ENCODE data around the gene UBLCP1.
A peak's percentile ranks its signal among the peaks of the same experiment; 100 is the strongest.
"Not testable (repeated sequence)": the region's sequence is repeated elsewhere in the genome, so short reads cannot be mapped to it uniquely, and the experiment has no call there.

UBLCP1 gene

DNA sequence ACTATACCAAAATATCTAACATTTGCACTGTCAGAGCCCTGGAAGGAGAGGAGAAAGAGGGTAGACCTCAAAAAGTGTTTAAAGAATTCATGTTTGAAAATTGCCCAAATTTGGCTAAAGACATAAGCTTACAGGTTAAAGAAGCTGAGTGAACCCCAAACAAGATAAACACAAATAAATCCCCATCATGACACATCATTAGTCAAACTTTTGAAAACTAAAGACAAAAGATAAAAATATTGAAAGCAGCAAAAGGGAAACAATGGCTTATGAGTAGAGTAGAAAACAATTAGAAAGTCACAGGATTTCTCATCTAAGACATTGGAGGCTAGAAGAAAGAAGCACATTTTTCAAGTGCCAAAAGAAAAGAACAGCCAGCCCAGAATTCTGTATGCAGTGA lies 6.1 kb upstream of the UBLCP1 start:
- DNase-seq = no peak

DNA sequence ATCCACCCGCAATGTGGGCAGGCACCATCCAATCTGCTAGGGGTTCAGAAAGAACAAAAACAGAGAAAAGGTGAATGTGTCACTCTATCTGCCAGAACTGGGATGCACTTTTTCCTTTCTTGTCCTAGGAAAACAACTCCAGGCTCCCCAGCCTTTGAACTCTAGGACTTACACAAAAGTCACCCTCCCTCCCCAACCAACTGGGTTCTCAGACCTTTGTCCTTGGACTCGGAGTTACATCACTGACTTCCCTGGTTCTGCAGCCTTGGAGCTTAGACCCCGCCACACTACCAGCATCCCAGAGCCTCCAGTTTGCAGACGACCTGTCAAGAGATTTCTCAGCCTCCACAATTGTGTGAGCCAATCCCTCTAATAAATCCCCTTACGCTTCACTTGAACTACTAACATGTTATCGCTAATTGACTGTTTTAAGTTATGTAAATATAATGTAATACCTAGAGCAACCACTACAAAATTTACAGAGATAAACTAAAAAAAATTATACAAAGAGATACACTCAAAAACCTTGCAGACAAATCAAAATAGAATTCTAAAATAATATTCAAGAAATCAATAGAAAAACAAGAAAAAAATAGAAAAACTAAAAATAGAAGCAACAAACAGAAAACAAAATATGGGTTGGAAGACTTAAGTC lies 5.3 kb upstream of the UBLCP1 start:
- no peak for DNase-seq

DNA sequence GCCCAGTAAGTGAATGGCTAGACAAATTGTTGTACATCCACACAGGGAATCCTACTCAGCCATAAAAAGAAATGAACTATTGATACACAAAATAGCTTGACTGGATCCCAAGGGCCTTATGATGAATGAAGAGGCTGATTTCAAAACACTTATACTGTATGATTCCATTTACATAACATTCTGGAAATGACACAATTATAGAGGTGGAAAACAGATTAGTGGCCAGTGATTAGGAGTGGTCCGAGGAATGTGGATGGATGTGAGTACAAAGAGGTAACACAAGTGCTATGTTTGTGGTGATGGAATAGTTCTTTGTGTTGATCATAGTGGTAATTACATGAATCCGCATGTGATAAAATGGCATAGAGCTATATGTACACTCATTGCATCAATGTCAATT lies 4.7 kb upstream of the UBLCP1 start:
- DNase-seq = no peak

- DNase-seq = not testable (repeated sequence)
Observed at GRCh38 chr5:159260212-159260611, 2.9 kb upstream of the UBLCP1 start.

- no peak for DNase-seq
Observed at GRCh38 chr5:159262472-159262858, 625 bp upstream of the UBLCP1 start.

DNA sequence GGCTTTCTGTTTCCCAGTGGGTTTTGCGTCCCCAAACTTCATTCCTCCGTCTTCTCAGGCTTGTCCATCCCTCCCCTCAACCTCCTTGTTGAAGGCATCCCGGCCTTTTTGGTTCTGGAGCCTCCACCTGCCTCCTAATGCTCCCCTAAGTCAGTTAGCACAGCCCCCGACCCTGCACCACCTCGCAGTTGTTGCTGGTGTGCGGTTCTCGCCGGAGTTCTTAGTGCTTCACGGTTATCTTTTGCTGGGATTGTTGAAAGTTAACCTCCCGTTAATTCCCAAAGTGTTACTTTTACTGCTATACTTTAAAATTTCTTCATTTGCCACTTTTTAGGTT lies 447 bp downstream of the UBLCP1 start:
- no peak for DNase-seq

DNA sequence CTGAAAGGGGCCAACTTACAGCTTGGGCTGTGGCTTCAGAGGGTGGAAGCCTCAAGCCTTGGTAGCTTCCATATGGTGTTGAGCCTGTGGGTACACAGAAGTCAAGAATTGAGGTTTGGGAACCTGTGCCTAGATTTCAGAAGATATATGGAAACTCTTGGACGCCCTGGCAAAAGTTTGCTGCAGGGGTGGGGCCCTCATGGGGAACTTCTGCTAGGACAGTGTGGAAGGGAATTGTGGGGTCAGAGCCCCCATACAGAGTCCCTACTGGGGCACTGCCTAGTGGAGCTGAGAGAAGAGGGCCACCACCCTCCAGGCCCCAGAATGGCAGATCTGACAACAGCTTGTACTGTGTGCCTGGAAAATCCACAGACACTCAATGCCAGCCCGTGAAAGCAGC lies 3.7 kb downstream of the UBLCP1 start:
- not testable (repeated sequence) for DNase-seq

GRCh38 chr5:159269723-159270122 lies 6.6 kb downstream of the UBLCP1 start:
- no peak for DNase-seq

- DNase-seq = no peak
Observed at GRCh38 chr5:159273923-159274322, 10.8 kb downstream of the UBLCP1 start.

DNA sequence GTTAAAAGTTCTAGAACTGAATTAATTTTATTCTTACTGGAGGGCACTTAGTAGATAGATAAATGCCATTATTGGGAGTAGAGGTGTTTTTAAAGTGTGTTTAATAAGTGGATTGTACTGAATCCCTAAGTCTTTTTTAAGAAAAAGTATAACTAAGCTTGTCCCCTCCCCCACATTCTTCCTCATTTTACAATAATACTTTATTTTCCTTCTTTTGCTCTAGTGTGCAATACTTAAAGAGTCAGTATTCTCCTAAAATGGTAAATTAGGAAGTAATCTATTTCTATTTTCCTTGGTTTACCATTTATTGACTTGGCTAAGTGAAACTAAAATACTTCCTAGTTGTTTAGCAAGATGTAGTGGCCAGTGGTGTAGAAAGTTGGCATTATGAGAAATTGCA lies 11.6 kb downstream of the UBLCP1 start:
- no peak for DNase-seq

DNA sequence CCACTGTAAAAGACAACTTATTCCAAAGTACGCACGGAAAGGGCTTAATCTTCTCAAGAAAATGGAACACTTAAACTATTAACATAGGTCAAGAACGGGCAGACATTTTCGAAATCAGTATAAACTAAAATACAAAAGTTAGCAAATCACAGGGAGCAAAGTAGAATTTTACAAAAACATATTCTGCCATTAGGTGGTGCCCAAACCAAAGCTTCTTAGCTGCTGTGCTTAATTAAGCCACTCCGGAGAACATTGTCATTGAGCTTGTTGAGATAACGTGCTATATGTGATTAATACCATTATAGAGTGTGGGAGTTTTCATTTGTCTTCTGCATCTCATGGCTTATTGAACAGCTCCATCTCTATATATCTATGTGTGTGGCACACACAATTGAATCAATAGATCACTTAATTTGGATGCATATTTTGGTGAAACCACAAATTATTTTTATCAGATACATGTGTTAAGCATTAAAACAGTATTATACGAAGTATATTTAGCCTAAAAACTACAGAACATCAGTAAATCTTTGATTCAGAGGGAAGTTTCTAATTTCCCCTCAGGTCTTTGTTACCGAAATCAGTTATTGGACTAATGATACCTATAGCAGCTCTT lies 23.4 kb downstream of the UBLCP1 start:
- peak; percentile 85 for DNase-seq

DNA sequence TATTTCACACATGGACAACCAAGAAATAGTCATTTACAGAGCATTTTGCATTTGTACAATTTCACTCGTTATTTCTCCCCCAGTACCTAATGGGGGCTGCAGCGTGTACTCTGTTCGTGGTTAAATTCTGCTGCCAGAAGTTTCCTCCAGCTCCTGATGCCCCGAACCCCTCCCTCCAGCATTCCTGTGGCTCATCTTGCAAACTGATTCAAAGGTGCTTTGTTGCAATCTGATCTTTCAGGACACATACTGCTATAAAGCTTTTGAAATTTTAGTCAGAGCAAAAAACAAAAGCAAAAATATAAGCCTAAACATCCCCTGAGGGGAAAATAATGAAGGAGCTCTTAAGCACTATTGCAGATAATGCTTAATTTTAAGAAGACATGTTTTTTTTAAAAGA lies 27.7 kb downstream of the UBLCP1 start:
- DNase-seq = no peak

DNA sequence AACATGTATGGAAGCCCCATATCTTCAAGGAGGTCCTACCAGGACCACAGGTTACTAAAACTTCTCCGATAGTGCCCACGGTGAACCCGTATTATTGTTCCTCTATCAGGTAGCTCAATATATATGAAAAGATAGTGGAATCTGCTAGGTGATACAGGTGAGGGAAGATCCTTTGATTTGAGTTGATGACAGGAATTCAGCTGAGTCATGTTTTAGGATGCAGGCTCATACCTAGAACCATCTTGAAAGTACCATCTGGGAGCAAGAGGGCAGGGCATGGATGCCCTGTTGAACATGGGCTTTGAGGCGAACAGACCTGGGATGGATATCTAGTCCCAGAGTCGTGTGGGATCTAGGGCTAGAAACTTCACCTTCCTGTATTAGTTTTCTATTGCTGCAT lies 31.8 kb downstream of the UBLCP1 start:
- DNase-seq = no peak

- not testable (repeated sequence) for DNase-seq
Observed at GRCh38 chr5:159297300-159297699, 34.2 kb downstream of the UBLCP1 start.

- no peak for DNase-seq
Observed at GRCh38 chr5:159301466-159301865, 38.4 kb downstream of the UBLCP1 start.

- peak; percentile 40 for DNase-seq
Observed at GRCh38 chr5:159301929-159302860, 39.1 kb downstream of the UBLCP1 start.

DNA sequence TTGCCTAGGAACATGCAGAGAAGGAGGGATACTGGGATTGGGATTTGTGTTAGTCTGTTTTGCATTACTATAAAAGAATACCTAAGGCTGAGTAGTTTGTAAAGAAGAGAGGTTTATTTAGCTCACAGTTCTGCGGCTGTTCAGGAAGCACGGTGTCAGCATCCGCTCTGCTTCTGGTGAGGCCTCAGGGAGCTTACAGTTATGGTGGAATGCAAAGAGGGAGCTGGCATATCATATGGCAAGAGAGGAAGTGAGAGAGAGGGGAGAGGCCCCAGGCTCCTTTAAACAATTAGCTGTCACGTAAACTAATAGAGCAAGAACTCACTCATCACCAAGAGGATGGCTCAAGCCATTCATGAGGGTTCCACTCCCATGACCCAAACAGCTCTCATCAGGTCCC lies 40.2 kb downstream of the UBLCP1 start:
- no peak for DNase-seq

DNA sequence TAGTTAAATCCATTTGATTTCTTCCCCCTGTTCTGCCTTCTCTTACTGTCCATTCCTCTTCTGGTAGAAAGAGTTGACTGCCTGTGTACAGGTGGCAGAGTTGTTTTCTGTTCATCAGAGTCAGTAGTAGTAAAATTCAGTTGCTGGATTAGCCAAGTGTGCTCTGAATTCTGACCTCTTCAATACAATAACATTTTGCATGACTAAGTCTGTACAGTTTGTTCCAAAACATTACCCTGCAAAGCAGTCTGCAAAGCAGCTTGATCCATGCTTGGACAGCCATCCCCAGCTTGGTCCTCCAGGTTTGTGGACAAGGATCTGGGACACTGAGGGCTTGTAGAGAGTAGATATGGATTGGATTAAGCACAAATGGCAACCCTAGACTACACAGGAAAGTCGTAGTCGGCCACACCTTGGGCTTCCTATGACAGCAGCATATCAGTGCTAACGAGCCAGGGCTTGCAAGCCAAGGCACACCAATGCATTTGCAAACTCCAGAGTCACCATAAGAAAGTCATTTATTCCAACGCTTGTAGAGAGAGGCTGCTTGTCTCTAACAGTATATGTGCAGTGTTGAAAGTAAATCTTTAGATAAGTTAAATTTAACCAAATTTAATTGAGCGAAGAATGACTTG lies 42.0 kb downstream of the UBLCP1 start:
- DNase-seq = no peak

GRCh38 chr5:159309689-159310433 lies 46.8 kb downstream of the UBLCP1 start:
- no peak for DNase-seq

GRCh38 chr5:159310511-159310910 lies 47.4 kb downstream of the UBLCP1 start:
- peak; percentile 47 for DNase-seq

DNA sequence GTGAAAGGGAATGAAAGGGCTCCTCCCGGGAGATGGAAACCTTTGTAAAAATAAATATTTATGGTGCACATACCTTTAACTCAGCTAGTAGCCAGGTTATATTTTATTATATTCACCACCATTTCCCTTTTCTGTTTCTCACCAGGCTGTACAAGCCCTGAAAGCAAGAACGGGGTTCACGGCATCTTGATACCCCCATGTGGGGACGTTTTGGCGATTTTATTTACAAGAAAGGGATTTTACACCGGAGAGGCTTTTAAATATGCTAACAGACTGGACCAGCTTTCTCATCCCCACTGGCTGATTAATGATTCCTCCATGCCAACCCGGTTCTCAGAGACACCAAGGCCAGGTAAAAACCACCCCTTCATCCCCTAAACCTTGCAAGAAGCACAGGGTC lies 48.0 kb downstream of the UBLCP1 start:
- DNase-seq = no peak

DNA sequence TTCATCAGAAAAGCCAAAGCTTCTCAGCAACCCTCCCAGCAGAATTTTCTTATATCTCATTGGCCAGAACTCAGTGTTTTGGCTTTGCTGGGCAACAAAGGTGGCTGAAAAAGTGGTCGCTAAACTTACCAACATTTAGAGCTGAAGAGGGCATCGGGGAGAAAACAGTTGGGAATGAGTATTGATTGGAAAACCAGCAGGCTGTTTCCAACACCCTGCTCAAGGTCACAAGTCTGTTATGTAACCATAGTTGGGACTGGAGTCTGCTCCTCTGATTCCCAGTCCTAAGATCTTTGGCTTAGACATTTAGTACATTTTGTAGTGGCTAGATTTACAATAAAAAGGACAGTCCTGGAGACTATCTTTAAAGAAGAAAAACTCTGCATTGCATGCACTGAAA lies 50.1 kb downstream of the UBLCP1 start:
- DNase-seq = no peak
